Stimulated activated CD8-positive, alpha-beta memory T cell treated with anti-CD3 and anti-CD28 coated beads, Interleukin-15, amount 100 ng/mL, for 24 hours (primary cell): ENCODE measurements around the gene MAGED4B.
"Not testable (repeated sequence)": the region's sequence is repeated elsewhere in the genome, so short reads cannot be mapped to it uniquely, and the experiment has no call there.

Experiments
- DNase-seq: peaks from one replicate; pipeline ENCODE4 v3.0.0-alpha.2; 2020; ENCODE audit warnings: low read depth

MAGED4B gene

GRCh38 chrX:52068666-52069640 is at the start of gene MAGED4B:
Gene MAGED4B (minus strand): TSS chrX:52069183. CDS start chrX:52068172, 1,011 bp downstream.
- DNase-seq: not testable (repeated sequence)

- DNase-seq: no peak
Measured at GRCh38 chrX:52118262-52118661, 49.3 kb upstream of the MAGED4B start.

GRCh38 chrX:52082578-52082977 is 13.6 kb upstream of the MAGED4B start:
- no peak for DNase-seq

GRCh38 chrX:52078131-52078530 is 9.1 kb upstream of the MAGED4B start:
- DNase-seq: no peak

GRCh38 chrX:52042288-52042687 is 26.7 kb downstream of the MAGED4B start:
- DNase-seq: not testable (repeated sequence)

GRCh38 chrX:52034211-52034610 is 34.8 kb downstream of the MAGED4B start:
- DNase-seq: no peak

GRCh38 chrX:52031371-52031770 is 37.6 kb downstream of the MAGED4B start:
- DNase-seq: no peak

GRCh38 chrX:52015794-52016193 is 53.2 kb downstream of the MAGED4B start:
- DNase-seq: no peak
